Activated T-cell treated with anti-CD3 and anti-CD28 coated beads for 48 hours (primary cell): ENCODE data around the gene MRGPRE.

Source experiments
- DNase-seq: peaks from one replicate; pipeline ENCODE4 v3.0.0-alpha.2; 2020; ENCODE audit warnings: low read depth

MRGPRE gene

GRCh38 chr11:3213659-3214419 lies 18.4 kb downstream of the MRGPRE start:
- no peak for DNase-seq

GRCh38 chr11:3208272-3208671 lies 23.9 kb downstream of the MRGPRE start:
- DNase-seq, result no peak

DNA sequence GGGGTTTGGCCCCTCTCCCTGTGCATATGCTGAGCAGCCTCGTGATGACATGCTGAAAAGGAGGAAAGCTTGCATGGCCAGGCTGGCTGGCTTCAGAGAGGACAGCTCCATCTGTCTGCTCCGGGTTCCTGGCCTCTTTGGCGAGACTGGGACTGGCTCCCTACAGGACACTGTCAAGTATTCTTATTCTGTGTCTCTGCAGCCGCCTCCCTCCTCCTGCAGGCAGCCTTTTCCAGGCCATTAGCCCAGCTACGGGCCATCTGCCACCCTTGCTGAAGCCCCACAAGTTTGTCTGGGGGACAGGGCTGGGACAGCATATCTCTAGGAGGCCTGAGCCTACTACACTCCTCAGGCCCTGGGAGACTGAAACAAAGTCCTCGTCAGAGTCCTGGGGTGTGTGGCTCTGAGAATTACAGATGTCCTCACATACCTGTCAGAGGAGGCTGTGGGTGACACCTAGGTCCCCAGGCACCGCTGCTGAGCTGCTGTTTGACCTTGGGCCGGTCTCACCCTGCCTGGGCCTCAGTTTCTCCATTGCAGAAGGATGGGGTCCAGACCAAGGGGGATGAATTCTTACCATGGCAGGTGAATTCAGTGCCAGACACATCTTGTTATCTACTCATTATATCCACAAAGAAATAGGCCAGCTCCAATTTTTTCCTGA lies 24.6 kb downstream of the MRGPRE start:
- DNase-seq, result no peak

DNA sequence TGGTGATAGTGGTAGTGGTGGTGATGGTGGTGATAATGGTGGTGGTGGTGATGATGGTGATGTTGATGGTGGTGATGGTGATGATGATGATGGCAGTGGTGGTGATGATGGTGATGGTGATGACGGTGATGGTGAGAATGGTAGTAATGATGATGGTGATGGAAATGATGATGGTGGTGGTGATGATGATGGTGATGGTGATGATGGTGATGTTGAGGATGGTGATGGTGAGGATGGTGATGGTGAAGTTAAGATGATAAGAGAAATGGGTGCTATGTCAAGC lies 25.4 kb downstream of the MRGPRE start:
- no peak for DNase-seq

DNA sequence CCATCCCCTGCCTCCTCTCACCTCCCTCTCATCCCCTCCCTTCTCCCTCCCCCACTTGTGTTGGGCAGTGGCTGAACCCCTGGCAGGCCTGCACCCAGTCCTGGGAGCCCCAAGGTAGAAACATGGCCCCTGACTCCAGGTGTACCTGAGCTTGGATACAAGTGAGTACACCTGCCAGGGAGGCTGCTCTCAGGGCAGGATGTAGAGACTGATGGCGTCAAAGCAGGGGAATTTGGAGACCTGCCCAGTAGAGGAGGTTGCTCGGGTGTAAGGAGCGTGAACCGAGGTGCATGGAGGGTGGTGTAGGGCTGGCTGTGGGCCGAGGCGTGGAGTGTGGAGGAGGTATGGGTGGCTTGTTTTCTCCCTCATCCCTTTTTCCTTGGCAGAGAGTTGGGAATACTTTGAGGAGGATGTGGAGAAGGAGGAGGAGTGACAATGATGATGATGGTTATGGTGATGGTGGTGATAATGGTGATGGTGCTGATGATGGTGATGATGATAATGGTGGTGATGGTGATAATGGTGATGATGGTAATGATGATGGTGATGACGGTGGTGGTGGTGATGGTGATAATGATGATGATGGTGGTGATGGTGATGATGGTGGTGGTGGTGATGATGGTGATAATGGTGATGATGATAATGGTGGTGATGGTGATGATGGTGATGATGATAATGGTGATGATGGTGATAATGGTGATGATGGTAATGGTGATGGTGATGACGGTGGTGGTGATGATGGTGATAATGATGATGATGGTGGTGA lies 25.9 kb downstream of the MRGPRE start:
- DNase-seq, result no peak

DNA sequence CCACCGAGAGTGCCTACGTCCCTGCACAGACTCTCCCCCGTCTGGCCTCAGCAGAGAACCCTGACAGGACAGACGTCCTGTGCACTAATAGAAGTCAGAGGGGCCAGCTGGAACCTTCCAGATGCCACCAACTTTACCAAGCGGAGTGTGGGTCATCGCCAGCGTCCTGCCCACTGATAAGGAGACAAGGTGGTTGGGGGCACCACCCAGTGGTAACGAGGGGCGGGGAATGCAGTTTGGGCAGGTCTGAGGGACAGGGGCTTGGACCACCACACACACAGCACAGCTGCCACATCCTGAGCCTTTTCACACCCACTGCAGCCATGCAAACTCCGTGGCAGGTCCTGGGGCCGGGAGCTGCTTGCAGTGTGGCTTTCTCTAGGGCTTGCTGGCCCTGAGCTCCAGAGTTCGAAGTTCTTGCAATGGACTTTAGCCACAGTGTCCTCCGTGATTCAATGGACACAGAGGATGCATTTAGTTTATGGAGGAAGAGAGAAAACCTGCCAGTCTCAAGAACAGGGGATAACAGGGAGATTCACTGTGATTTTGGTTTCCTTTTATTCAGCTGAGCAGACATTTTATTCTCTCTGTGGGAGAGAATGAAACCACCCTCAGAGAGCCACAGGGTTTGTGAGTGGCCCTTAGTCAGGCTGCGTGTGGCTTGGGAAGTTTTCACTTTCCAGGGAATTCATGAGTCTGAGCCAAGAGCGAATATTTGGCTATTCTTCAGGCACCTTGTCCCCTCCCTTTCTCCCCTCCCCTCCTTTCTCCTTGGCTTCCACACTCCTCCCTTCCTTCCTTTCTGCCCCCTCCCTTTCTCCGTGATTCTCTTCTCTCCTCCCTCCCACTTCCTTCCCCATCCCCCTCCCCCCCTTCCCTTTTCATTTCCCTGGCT lies 26.7 kb downstream of the MRGPRE start:
- no peak for DNase-seq

GRCh38 chr11:3204141-3205015 lies 27.8 kb downstream of the MRGPRE start:
- DNase-seq, result no peak

DNA sequence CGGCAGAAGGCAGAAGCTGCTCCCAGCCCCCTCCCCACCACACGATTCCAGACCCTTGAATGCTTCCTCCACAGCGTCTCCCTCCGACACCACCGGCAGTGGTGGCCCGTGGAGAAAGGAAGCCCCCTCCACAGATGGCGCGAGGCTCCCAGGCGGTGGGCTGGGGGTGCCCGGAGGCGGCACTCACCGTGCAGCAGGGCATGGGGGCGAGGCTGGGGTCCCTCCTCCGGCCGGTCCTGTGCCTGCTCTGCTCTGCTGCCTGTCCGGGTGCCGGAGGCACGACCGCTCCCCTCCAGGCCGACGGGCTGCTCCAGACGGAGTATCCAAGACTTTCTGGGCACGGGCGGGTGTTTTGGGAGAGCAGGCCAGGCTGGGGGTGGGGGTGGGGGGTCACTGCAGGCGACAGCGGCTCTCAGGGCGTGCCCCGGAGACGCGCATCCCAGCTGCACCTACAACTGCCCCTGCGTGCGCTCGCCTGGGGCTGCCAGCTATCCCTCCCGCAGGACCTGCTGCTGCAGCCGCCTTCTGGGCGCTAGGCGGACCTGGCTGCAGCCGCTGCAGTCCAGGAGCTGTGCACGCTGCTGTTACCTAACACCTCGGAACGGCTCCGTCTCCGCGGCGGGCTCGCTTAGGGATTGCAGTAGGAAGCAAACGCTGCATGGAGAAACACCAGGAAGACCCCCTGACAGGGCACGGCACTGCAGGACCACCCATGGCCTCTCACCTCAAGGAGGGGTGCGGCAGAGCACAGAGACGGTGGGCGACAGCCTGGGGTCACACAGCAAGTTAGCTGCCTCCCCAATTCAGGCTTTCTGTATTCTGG lies 28.8 kb downstream of the MRGPRE start:
- no peak for DNase-seq

DNA sequence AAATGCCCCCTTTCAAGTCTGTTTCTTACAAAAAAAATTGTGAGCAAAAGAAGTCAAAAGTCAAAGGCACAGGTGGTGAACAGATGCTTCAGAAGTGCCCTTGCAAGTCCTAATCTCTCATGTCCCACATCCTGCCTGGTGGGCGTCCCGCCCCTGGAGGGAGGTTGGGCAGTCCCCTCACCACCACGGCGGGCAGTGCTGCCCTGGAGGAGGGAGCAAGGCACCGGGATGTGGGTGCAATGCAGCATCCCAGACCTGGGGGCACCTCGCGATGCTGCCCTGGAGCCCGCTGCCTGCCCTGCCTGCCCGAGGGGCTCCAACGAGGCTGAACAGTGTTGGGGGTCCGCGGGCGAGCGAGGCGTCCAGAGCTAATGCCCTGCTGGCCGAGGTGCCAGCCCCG lies 29.5 kb downstream of the MRGPRE start:
- no peak for DNase-seq

DNA sequence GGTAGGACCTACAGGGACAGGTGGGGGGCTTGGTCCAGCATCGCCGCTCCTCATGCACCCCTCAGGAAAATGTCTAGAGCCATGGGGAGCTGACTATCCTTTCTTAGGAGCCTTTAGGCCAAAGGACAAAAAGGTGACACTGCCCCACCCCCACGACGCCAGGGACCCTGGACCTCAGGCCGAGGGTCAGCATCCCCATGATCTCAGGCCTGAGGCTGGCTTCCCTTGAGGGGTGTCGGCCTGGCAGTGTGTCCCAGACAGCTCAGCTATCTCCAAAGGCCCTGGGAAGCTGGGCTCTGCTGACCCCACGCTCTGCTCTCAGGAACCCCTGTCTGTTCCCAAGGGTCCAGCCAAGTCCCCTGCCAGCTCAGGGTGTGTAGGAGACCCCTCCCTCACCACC lies 29.9 kb downstream of the MRGPRE start:
- DNase-seq, result no peak

DNA sequence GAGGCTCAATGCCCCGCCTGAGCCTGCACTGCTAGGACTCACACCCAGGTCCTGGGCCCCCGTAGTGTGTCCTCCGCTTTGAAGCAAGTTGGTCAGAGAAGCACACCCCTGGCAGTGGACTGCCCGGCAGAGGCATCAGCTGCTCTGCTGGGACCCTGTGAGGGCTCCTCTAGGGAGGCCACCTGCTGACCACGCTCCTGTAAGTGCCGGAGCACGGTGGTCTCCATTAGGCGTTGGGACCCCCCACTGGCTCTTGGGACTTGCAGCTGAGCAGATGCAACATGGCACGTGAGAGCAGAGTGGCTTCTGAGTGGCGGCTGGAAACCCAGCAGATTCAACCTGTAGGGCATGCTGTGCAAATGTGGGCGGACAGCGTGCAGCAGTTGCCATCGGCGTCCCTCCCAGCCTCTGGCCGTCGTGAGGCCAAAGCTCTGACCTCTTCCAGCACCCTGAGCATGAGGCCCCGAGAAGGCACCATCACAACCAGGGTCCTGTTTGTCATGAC lies 30.5 kb downstream of the MRGPRE start:
- DNase-seq, result no peak

- no peak for DNase-seq
Observed at GRCh38 chr11:3201112-3201581, 31.1 kb downstream of the MRGPRE start.

GRCh38 chr11:3200388-3201111 lies 31.7 kb downstream of the MRGPRE start:
- no peak for DNase-seq

- no peak for DNase-seq
Observed at GRCh38 chr11:3199537-3200295, 32.5 kb downstream of the MRGPRE start.

DNA sequence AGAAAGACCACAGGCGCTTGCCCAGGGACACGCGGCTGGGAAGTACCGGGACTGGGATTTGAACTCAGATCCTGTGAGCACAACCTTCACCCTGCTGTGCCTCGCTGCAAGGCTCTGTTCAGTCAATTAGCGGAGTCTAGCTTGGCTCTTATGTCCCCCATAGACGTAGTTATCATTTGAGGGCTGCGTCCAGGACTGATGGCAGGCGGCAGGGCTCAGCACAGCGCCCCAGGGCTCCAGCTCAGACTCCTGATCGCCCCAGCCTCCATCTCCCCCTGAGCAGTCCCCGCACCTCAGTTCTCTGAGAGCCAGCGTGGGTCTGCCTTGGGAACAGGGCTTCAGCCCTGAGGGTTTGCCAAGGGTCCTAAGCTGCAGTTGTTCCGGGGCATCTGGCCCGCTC lies 33.4 kb downstream of the MRGPRE start:
- no peak for DNase-seq

- DNase-seq, result no peak
Observed at GRCh38 chr11:3197878-3198528, 34.2 kb downstream of the MRGPRE start.

DNA sequence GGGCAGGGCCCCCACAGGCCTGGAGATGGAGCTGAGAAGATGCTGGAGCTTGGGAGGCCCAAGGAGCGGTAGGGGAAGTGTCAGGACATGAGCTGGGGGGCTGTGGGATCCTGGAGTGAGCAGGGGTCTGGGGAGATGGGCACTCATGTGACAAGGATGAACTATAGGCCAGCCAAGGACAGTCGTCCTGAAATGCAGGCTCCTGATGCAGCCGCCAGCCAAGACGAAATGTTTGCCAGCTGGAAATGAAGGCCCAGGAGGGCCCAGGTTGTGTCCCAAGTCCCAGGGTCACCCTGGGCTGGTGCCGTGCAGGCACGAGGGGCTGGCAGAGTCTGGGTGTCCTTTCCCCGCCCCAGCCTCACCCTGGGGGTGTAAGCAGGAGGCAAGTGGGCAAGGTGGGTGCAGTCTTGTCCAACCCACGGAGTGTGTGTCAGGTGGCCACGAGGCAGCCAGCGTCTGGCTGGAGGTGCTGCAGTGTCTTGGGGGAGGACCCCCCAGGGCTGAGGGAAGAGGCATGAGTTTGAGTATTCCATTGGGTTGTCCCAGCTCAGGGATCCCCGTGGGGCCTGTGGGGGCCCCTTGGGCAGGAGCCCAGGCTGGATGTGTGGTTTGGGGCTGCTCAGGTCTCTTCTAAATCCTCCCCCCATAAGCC lies 35.0 kb downstream of the MRGPRE start:
- no peak for DNase-seq
